ENCODE data around the gene CECR2.

Gene CECR2

GRCh38 chr22:17337639-17338038, 31.6 kb upstream of the CECR2 start:
- Histone ChIP-seq H3K27ac (no peak overlapping the region), H3K9ac (ENCODE audit: insufficient read length) (no peak overlapping the region), H3K36me3 (ENCODE audit: insufficient read depth, low read length) (no peaks in the 10 kb centered on the region), H3K9me3 (ENCODE audit: low read depth, low read length) (no peaks in the 10 kb centered on the region), H3K4me3 (no peak overlapping the region)
- no peak for DNase-seq (ENCODE audit: low read depth, low spot score)
- TF ChIP-seq FOXP2 (optimal IDR thresholded peaks at IDR 0.05; ENCODE audit: control extremely low read depth, extremely low read length, insufficient read depth) (no peak), POLR2AphosphoS5 (IDR thresholded peaks at IDR 0.05; ENCODE audit: borderline replicate concordance, low read depth, low read length) (no peak), EZH2 (IDR thresholded peaks at IDR 0.05) (no peak)

DNA sequence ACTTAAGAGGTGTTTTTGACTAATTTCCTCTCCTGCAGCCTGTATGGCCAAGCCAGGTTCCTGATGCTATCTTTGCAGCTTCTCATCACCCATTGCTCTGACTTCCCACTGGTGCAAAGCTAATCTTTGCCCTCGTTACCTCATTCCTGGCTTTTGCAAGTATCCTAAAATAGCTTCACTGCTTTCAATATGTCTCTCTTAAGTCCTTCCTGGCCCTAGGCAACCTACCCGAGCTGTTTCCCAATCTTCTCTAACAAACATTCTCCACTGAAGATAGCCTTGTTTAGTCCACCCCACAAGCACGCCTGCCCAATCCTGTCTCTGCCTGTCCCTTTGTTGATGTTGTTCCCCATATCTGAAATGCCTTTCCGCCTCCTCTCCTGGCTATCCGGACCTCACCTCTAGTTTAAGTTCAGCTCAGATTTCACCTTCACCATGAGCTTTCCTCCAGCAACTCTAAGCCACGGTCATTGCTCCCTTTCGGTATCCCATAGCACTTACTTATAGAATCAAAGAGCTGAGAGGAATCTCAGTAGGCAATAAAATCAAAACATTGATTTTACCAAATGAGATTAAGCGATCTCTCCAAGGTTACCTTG, 30.1 kb upstream of the CECR2 start:
- Histone ChIP-seq H3K4me3 (no peak overlapping the region), H3K36me3 (ENCODE audit: insufficient read depth, low read length) (no peaks in the 10 kb centered on the region), H3K9me3 (ENCODE audit: low read depth, low read length) (no peaks in the 10 kb centered on the region), H3K9ac (ENCODE audit: insufficient read length) (no peak overlapping the region), H3K27ac (no peak overlapping the region)
- DNase-seq (ENCODE audit: low read depth, low spot score) = no peak
- no peak for TF ChIP-seq FOXP2 (optimal IDR thresholded peaks at IDR 0.05; ENCODE audit: control extremely low read depth, extremely low read length, insufficient read depth)
- no peak for TF ChIP-seq EZH2 (IDR thresholded peaks at IDR 0.05)
- no peak for TF ChIP-seq POLR2AphosphoS5 (IDR thresholded peaks at IDR 0.05; ENCODE audit: borderline replicate concordance, low read depth, low read length)

- TF ChIP-seq FOXP2 (optimal IDR thresholded peaks at IDR 0.05; ENCODE audit: control extremely low read depth, extremely low read length, insufficient read depth) = no peak
- no peak for TF ChIP-seq POLR2AphosphoS5 (IDR thresholded peaks at IDR 0.05; ENCODE audit: borderline replicate concordance, low read depth, low read length)
- TF ChIP-seq EZH2 (IDR thresholded peaks at IDR 0.05) = no peak
- Histone ChIP-seq H3K36me3 (ENCODE audit: insufficient read depth, low read length) (no peaks in the 10 kb centered on the region), H3K9me3 (ENCODE audit: low read depth, low read length) (no peaks in the 10 kb centered on the region), H3K4me3 (no peak overlapping the region), H3K27ac (no peak overlapping the region), H3K9ac (ENCODE audit: insufficient read length) (no peak overlapping the region)
- no peak for DNase-seq (ENCODE audit: low read depth, low spot score)
These were observed 26.9 kb upstream of the CECR2 start for GRCh38 chr22:17342361-17342760.

- H3K9me3 ChIP-seq (ENCODE audit: low read depth, low read length) = no peaks in the 10 kb centered on the region
- no peak overlapping the region for H3K9ac ChIP-seq (ENCODE audit: insufficient read length)
- no peak for DNase-seq (ENCODE audit: low read depth, low spot score)
- no peaks in the 10 kb centered on the region for H3K36me3 ChIP-seq (ENCODE audit: insufficient read depth, low read length)
- no peak overlapping the region for H3K4me3 ChIP-seq
- TF ChIP-seq EZH2 (IDR thresholded peaks at IDR 0.05) = no peak
- no peak for TF ChIP-seq POLR2AphosphoS5 (IDR thresholded peaks at IDR 0.05; ENCODE audit: borderline replicate concordance, low read depth, low read length)
- no peak for TF ChIP-seq FOXP2 (optimal IDR thresholded peaks at IDR 0.05; ENCODE audit: control extremely low read depth, extremely low read length, insufficient read depth)
- no peak overlapping the region for H3K27ac ChIP-seq
These were observed 25.5 kb upstream of the CECR2 start for GRCh38 chr22:17343766-17344165.

DNA sequence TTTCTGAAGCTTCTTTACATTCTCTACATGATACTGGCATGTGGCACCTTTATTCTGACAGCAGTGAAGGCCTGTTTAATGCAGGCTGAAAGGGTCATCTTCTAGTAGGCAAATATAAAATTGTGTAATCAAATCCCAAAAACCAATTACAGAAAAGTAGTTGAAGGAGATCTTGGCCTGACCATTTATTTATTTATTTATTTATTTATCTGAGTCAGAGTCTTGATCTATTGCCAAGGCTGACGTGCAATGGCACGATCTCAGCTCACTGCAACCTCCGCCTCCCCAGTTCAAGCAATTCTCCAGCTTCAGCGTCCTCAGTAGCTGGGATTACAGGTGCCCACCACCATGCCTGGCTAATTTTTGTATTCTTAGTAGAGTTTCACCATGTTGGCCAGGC, 22.7 kb upstream of the CECR2 start:
- Histone ChIP-seq H3K4me3 (no peak overlapping the region), H3K9ac (ENCODE audit: insufficient read length) (no peak overlapping the region), H3K27ac (no peak overlapping the region), H3K9me3 (ENCODE audit: low read depth, low read length) (no peaks in the 10 kb centered on the region), H3K36me3 (ENCODE audit: insufficient read depth, low read length) (no peaks in the 10 kb centered on the region)
- TF ChIP-seq FOXP2 (optimal IDR thresholded peaks at IDR 0.05; ENCODE audit: control extremely low read depth, extremely low read length, insufficient read depth) (no peak), EZH2 (IDR thresholded peaks at IDR 0.05) (no peak), POLR2AphosphoS5 (IDR thresholded peaks at IDR 0.05; ENCODE audit: borderline replicate concordance, low read depth, low read length) (no peak)
- DNase-seq (ENCODE audit: low read depth, low spot score) = no peak

DNA sequence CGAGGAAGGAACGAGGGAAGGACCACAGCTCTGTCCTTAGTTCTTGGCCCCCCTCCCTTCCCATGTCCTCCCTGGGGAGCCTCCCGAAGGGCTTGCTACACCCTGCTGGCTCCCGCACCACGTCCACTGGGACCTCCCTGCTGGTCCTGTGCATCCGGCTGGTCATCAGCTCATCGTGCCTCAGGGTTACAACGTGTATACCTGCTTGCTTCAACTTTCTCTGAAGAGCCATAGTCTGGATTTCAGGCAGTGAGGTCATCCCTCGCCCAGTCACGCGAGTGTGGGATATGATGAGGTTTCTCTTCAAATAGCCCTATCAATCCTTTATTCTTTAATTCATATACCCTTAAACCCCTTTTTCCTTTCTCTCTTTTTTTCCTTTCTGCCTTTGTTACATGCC, 21.5 kb upstream of the CECR2 start:
- no peak overlapping the region for H3K27ac ChIP-seq
- no peak overlapping the region for H3K9ac ChIP-seq (ENCODE audit: insufficient read length)
- H3K9me3 ChIP-seq (ENCODE audit: low read depth, low read length) = no peaks in the 10 kb centered on the region
- H3K4me3 ChIP-seq = no peak overlapping the region
- TF ChIP-seq EZH2 (IDR thresholded peaks at IDR 0.05) (no peak), FOXP2 (optimal IDR thresholded peaks at IDR 0.05; ENCODE audit: control extremely low read depth, extremely low read length, insufficient read depth) (no peak), POLR2AphosphoS5 (IDR thresholded peaks at IDR 0.05; ENCODE audit: borderline replicate concordance, low read depth, low read length) (no peak)
- no peak for DNase-seq (ENCODE audit: low read depth, low spot score)
- no peaks in the 10 kb centered on the region for H3K36me3 ChIP-seq (ENCODE audit: insufficient read depth, low read length)

GRCh38 chr22:17348464-17349103, 20.7 kb upstream of the CECR2 start:
- Histone ChIP-seq H3K9me3 (ENCODE audit: low read depth, low read length) (no peaks in the 10 kb centered on the region), H3K27ac (no peak overlapping the region), H3K9ac (ENCODE audit: insufficient read length) (no peak overlapping the region), H3K36me3 (ENCODE audit: insufficient read depth, low read length) (no peaks in the 10 kb centered on the region), H3K4me3 (no peak overlapping the region)
- no peak for DNase-seq (ENCODE audit: low read depth, low spot score)
- no peak for TF ChIP-seq POLR2AphosphoS5 (IDR thresholded peaks at IDR 0.05; ENCODE audit: borderline replicate concordance, low read depth, low read length)

DNA sequence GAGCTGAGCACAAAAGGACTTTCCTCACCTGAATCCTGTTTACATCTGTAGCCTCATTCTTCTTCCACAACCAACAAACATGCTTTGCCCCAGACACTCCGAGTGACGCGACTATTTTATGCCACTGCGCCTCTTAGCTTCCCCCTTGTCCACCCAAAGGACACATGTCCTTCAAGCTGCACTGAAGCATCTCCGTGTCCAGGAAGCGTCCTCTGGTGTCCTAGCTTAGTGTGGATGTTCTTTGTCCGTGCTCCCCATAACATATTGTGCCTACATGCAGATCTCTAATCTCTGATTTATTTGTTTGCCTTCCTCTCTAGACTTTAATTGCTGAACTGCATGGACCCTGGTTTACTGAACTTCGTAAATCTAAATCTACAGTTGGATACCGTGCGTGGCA, 20.1 kb upstream of the CECR2 start:
- Histone ChIP-seq H3K4me3 (no peak overlapping the region), H3K9ac (ENCODE audit: insufficient read length) (no peak overlapping the region), H3K36me3 (ENCODE audit: insufficient read depth, low read length) (no peaks in the 10 kb centered on the region), H3K9me3 (ENCODE audit: low read depth, low read length) (no peaks in the 10 kb centered on the region), H3K27ac (no peak overlapping the region)
- no peak for DNase-seq (ENCODE audit: low read depth, low spot score)
- TF ChIP-seq FOXP2 (optimal IDR thresholded peaks at IDR 0.05; ENCODE audit: control extremely low read depth, extremely low read length, insufficient read depth) (no peak), POLR2AphosphoS5 (IDR thresholded peaks at IDR 0.05; ENCODE audit: borderline replicate concordance, low read depth, low read length) (no peak), EZH2 (IDR thresholded peaks at IDR 0.05) (no peak)

DNA sequence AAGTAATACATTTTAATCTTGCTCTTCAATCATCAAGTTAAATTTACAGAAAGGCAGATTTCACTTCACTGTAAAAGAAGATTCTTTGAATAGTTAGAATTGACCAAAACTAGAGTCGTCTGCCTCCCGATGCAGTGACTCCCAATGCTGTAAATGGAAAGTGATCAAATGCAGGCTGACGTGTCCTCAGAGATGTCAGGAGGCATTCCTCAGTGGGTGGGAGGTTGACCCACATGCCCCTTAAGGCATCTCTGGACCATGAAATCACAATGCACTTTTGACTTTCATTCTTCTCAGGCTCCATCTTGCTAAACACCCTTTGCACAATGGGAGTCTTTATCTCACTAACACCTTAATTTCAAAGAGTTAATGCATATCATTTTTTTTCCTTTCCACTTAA, 19.0 kb upstream of the CECR2 start:
- TF ChIP-seq FOXP2 (optimal IDR thresholded peaks at IDR 0.05; ENCODE audit: control extremely low read depth, extremely low read length, insufficient read depth) = no peak
- TF ChIP-seq POLR2AphosphoS5 (IDR thresholded peaks at IDR 0.05; ENCODE audit: borderline replicate concordance, low read depth, low read length) = no peak
- TF ChIP-seq EZH2 (IDR thresholded peaks at IDR 0.05) = no peak

More for the DNA sequence above, 19.0 kb upstream of the CECR2 start:
- no peak overlapping the region for H3K27ac ChIP-seq
- no peaks in the 10 kb centered on the region for H3K9me3 ChIP-seq (ENCODE audit: low read depth, low read length)
- no peak for DNase-seq (ENCODE audit: low read depth, low spot score)
- H3K36me3 ChIP-seq (ENCODE audit: insufficient read depth, low read length) = no peaks in the 10 kb centered on the region
- no peak overlapping the region for H3K4me3 ChIP-seq
- H3K9ac ChIP-seq (ENCODE audit: insufficient read length) = no peak overlapping the region

Measured in SK-N-MC (cell line).